Ecto neural progenitor cell (in vitro differentiated cells): ENCODE measurements around the gene RPL39L.
"Not testable (repeated sequence)": the region's sequence is repeated elsewhere in the genome, so short reads cannot be mapped to it uniquely, and the experiment has no call there.

ENCODE experiments used
- DNase-seq: peaks from one replicate; pipeline ENCODE4 v3.0.0-alpha.2; 2018; ENCODE audit warnings: low spot score

RPL39L gene

DNA sequence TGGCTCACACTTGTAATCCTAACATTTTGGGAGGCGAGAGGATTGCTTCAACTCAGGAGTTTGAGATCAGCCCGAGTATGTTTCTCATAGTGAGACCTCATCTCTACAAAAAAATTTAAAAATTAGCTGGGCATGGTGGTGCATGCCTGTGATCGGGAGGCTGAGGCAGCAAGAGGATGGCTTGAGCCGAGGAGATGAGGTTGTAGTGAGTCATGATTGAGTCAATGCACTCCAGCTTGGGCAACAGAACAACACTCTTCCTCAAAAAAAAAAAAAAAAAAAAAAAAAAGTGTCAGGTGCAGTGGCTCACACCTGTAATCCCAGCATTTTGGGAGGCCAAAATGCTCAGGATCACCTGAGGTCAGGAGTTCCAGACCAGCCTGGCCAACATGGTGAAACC lies 2.4 kb downstream of the RPL39L start:
- DNase-seq, result no peak

DNA sequence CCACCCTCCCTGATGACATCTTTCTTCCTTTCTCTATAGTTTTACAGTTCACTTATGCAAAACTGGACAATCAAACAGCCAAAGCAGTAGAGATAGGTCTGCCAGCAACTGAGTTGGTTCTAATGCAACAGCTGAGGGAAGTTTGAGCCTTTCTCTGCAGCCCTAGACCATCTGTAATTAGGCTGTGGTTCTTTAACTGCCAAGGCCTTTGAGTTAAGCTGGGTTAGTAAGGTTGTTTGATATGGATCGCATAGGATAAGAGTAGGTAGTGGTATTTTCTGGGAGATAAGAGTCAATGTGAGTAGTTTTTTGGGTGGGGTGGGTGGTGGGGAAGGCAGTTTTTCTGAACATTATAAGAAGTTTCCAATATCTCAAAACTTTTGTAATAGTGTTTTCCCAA lies 3.0 kb downstream of the RPL39L start:
- DNase-seq, result no peak

DNA sequence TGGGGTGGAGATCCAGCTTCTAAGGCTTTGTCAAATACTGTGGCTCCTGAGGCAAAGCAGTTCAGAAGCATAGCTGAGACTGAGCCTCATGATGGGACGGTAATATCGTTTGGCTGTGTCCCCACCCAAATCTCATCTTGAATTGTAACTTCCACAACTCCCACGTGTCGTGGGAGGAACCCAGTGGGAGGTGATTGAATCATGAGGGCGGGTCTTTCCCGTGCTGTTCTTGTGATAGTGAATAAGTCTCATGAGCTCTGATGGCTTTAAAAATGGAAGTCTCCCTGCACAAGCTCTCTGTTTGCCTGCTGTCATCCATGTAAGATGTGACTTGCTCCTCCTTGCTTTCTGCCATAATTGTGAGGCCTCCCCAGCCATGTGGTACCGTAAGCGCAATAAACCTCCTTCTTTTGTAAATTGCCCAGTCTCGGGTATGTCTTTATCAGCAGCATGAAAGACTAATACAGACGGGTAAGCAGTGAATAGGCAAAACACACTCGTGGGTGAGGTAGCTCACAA lies 4.1 kb downstream of the RPL39L start:
- DNase-seq, result not testable (repeated sequence)

DNA sequence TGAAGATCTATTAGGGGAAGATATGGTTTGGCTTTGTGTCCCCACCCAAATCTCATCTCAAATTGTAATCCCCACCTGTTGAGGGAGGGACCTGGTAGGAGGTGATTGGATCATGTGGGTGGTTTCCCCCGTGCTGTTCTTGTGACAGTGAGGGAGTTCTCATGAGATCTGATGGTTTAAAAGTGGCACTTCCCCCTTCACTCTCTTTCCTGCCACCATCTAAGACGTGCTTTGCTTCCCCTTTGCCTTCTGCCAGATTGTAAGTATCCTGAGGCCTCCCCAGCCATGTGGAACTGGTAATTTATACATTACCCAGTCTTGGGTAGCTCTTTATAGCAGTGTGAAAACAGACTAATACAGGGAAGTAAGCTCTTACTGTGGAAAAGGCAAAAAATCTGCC lies 6.1 kb downstream of the RPL39L start:
- DNase-seq, result not testable (repeated sequence)

DNA sequence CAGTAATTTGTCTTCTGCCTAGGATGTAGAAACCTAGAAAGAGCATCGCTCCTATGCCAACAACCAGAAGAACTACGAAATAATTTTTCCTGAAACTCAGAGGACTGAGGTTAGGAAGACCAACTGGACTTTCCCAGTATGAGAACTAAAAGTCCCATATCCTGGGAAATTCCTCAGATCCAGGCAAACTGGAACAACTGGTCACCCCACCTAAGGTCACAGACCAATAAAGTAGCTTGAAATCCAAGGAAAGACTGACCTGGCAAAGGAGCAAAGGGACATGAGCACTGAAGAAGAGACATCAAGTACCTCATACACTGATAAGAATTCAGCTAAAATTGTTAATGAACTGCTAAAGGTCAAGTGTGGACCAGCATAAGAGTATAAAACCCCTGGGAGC lies 6.6 kb downstream of the RPL39L start:
- DNase-seq, result no peak

DNA sequence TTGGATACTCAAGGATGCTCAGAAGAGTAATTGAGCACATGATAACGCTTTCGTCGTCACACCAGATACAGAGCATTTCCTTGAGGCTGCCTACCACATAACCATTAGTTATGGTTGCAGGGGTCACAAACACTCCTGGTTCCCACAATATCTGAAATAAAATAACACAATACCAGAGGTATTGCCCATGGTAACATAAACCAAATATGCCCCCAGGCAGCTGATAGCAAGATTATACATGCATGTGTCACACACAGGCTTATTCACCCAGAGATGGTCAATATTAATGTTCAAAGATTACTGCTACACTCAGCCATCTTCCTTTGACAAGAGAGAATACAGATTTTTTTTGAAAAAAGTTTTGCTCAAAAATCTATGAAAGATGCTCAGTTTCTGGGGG lies 7.3 kb downstream of the RPL39L start:
- no peak for DNase-seq

DNA sequence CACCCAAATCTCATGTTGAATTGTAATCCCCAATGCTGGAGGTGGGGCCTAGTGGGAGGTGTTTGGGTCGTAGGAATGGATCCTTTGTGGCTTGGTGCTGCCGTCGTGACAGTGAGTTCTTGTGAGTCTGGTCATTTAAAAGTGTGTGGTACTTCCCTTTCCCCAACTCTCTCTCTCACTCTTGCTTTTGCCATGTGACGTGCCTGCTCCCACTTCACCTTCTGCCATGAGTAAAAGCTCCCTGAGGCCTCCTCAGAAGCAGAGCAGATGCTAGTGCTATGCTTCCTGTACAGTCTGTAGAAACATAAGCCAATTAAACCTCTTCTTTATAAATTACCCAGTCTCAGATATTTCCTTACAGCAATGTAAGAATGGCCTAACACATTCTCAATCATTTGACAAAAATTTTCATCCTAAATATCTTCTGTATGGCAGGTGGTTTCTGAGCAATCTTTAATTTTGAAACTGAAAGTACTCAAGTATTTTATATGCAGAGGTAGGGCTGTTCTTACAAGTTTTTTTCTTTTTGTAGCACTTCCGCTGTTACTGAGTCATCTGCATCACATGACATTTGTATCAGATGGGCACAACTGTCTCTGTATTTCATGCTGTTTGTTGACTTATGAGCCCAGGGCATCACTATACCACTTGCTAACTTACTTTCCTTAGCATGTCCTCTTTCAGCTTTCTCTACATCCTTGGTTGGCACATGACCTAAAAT lies 8.8 kb downstream of the RPL39L start:
- no peak for DNase-seq

DNA sequence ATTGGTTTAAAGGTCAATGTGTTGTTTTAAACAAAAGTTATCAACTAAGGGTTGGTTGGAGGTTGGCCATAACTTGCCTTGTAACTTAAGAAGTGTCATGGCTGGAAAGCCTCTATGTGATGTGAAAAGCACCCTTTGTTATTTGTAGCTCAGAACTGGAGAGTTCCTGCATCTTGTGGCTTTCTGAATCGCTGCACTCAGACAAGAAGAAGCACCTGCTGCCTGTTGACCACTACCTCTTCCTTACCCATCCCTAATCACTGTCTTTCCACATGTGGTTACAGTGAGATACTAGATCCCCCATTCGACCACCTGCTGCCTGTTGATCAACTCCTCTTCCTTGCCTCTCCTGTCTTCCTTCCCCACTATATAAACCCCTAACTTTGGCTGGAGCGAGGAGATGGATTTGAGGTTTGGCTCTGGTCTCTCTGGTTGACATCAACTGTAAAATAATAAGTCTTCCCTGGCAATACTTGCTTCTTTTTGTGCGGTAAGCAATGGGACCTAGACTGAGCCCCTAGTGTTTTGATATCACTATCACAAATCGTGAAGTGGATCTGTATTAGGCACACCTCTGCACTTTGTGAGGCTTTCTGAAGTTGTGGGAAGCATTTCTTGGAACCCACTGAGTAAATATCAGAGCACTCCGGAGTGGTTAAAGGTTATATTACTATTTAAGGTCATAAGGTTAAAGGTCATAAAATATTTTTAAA lies 13.8 kb downstream of the RPL39L start:
- DNase-seq, result no peak

DNA sequence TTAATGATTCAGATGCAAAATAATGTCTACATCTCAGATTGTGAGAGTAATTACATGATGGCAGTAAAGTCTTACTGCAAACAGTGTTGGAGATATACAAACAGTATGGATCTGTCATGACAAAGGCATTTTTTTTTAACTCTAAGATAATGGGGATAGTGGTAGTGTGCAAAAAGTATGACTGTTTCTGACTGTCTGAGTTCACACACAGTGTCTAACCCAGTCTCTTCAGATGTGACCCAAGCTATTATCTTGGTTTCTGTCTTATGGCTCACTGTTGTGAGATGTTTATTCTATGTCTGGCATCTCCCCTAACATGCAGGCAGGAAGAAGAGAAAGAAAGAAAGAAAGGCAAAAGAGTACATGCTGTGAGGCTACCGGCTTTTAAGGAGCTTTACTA lies 17.0 kb downstream of the RPL39L start:
- DNase-seq, result no peak

DNA sequence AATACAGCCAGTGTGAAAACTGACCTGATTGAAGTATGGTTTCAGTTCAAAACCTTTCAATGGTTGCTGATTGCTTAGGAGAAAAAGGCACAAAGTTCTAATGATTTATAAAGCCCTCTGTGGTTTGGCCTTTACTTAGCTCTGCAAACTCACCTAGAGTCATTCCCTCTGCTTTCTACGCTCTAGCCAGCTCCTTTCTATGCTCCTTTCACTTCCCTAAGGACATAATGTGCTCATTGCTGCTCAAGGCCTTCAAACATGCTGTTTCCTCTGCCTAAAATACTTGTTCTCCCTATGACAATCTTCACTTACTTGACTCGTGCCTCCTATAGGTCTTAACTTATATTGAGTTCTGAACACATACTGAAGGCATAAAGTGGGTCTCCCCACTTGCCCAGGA lies 19.0 kb downstream of the RPL39L start:
- no peak for DNase-seq

DNA sequence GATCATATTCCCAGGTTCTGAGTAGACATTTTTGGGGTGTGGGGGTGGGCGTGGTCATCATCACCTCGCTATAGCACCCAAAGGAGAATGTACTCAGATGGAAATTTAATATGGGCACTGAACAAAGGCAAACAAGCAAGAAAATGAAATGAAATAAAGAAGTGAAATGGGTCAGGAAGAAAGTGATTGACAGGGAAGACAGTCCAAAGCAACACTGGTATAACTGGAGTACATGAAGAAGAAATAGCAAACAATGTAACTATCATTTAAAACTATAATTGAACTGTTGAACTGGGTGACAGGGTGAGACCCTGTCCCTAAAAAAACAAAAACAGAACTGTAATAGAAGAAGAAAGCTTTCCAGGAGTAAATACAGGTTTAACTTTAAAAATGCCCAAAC lies 24.8 kb downstream of the RPL39L start:
- no peak for DNase-seq

DNA sequence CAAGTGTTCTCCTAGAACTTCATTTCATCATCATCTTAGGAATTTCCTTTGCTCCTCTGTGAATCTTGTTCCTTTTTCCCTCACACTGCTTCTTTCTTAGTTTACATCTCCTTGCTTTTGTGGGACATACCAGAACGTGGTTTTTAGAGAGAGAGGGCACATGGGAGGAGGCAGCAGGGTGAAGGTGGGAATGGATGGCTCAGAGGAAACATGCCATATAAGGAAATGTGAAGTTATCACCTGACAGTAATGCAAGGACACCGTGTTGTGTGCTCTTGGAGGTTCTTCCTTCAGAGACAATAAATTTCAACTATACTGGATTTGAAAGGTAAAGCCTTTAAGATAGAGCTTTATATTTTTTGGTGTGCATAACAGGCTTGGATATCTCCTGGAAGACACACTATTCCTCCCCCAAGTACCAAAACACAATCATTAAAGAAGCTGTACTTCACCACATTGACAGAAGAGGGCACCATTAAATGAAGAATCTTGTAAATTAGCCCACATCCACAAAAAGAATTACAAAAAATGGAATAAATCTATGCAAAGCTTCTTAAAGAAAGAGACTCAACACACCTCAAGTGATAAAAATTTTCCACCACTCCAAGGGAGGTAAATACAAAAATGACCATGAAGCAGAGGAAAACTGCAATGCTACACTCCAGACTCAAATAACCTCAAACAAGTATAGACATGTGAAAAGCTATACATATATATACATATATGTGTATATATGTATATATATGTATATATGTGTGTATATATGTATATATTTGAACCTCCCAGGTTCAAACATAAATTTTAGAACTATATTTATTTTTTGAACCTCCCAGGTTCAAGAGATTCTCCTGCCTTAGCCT lies 26.1 kb downstream of the RPL39L start:
- no peak for DNase-seq

DNA sequence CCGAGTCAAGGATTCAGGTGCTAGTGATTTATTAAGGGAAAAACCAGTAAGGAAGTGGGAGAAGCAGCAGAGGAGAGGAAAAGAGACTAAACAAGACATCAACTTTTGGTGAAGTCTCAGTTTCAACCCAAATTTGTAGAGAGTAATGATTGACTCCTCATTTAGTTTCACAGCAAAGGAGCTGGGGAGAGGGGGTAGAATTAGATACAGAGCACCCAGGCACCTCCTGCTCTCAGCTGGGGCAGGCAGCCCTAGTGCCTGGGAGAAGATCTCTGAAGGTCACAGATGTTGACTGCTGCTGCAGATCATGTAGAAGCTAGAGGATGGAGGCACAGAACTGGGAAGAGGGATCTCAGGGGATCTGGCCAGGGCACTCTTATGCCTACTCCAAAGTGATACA lies 29.1 kb downstream of the RPL39L start:
- DNase-seq, result no peak

DNA sequence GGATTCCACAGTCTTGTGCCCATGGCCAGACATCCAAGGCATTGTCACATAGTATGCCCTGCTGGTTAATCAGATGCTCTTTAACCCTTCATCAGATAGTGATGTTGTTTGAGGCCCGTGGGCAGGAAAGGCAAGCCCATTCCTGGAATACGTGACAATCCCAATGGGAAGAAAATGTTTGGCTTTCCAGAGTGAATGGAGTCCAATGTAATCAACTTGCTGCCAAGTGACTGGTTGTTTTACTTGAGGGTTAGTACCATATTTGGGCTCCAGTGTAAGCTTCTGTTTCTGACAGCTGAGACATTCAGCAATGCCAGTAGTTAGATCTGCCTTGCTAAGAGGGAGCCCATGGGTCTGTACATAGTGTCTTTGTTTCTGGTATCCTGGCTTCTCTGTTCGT lies 31.3 kb downstream of the RPL39L start:
- no peak for DNase-seq

DNA sequence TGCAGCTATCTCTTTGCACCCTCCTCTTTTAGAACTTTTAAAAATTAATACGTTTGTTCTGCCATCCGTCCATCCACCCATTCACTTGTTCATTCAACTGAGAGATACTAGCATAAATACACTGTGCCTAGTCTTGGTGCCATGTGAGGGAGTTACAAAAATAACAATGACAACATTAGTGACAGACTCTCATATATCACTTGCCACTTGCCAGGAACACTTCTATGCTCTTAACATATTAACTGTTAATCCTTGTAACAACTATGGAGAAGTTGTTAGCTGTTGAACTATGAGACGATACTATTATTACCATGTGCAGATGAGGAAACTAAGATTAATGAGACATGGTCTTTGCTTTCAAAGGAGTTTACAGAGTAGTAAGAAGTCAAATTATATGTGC lies 33.6 kb downstream of the RPL39L start:
- no peak for DNase-seq

DNA sequence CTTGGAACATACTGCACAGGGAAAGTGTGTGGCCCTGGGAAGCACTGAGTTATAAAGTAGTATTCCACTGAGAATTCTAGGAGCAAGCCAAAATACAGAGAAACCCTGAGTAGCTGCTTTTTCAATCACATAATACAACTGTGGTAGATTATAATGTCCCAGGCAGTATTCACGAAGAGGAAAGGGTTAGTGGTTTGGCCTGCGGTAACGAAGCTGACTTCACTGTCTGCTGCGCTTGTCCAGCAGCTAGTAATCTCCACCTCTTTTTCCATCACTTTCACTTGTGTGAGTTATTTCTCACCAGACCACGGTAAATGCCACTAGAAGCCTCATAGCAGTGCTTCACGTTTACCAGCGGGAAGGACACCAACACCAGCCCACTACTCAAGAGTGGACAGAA lies 34.4 kb downstream of the RPL39L start:
- no peak for DNase-seq

DNA sequence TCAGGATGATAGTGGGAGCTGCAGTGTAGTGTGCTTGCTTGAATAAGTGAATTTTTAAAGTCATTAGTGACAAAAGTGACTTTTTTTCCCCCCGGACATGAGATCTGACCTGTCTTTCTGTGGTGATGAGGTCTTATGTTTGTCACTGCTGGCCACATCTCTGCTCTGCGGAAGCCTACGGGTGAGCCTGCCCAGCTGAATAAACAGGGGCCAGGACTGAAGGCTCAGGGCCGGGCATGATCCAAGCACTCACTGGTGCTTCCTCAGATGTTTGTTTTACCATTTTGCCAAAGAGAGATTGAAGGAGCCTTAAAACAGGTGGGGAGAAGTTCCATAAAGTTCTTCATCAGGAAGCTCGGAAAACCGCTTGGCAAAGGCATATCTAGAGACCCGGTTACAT lies 35.0 kb downstream of the RPL39L start:
- DNase-seq, result no peak

DNA sequence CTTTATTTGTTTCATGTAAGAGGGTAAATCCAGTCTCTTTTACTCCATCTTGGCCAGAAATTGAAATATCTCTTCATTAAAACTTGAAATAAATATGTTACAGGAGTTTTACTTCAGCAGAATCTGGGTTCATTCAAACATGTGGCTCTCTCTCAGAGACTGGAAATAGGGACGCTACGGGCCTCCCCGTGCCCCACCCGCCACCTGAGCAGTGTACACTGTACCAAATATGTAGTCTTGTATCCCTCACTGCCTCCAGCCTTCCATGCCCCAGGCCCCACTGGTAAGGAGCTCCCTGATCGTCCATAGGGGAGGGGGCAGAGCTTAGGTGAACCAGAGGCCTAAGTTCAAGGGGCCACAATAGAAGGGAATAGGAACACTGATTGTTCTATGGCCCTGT lies 36.0 kb downstream of the RPL39L start:
- no peak for DNase-seq

DNA sequence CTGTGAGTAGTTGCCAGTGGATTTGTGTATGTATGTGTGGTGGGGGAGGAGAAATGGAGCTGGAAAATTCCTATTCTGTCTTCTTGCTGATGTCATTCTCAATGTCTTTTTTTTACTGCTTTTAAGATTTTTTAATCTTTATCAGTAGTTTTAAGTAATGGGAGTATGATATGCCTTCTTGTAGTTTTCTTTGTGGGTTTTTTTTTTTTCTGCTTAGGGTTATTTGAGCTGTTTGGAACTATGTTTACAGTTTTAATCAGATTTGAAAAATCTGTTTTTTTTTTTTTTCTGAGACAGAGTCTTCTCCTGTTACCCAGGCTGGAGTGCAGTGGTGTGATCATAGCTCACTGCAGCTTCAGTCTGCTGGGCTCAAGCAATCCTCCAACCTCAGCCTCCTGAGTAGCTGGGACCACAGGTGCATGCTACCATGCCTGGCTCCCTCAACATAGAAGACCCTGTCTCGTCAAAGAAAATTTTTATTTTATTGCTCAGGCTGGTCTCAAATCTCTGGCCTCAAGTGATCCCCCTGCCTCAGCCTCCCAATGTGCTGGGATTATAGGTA lies 37.1 kb downstream of the RPL39L start:
- no peak for DNase-seq

DNA sequence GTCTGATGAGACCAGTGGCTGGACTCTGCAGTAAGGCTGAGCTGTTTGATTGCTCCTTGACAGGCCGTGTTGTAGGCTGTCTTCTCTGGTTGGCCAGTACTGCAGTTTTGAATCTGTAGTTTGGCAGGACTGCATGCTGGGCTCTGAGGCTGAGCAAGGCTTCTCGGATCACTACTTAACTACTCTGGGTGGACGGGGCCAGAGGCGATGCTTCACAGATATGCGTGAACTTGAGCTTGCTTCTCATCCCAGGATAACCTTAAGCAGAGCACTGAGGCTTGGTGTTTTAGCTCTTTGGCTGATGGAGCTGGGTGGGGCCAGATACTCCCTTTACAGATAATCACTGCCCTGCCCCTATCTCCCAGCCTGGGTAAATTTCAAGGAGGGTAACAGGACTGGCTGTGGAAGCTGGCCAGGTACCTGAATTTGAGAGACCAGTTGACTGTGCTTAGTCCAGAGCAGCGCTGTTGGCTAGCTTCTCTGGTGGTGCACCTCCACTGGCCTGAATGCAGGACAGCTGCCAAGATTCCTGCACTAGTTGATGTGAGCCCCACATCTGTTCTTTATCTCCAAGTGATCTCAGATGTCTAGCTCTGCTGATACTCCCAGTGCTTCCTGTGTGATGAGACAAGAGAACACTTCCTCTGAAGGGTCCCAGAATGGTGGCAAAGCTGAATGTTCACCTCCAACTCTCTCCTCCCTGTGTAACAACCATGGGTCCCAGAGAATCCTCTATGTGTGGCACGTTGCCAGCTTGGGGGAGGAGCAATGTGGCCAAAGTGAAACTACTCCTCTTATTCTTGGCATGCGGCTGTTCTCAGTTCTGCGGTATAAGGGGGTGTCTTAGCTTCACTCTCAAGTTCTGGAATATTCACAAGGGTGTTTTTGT lies 37.9 kb downstream of the RPL39L start:
- no peak for DNase-seq

DNA sequence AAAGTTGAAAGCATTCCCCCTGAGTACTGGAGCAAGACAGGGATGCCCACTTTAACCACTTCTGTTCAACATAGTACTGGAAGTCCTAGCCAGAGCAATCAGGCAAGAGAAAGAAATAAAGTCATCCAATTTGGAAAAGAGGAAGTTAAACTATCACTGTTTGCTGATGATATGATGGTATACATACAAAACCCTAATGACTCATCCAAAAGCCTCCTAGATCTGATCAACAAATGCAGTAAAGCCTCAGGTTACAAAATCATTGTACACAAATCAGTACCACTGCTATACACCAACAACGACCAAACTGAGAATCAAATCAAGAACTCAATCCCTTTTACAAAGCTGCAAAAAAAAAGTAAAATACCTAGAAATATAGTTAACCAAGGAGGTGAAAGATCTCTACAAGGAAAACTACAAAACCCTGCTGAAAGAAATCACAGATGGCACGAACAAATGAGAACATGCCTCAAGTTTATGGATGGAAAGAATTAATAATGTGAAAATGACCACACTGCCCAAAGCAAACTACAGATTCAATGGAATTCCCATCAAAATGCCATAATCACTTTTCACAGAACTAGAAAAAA lies 40.3 kb downstream of the RPL39L start:
- DNase-seq, result no peak
